ENCODE measurements around the gene ZNF451. TPM values are rescaled to one million over a fixed set of nuclear protein-coding genes. Genes with fewer than 3 reads are reported as not detected.
"Not testable (repeated sequence)": the region's sequence is repeated elsewhere in the genome, so short reads cannot be mapped to it uniquely, and the experiment has no call there.

ZNF451 gene
- total RNA-seq, 2 donors from 2014 or later, result 73.8 to 76.2 TPM

DNA sequence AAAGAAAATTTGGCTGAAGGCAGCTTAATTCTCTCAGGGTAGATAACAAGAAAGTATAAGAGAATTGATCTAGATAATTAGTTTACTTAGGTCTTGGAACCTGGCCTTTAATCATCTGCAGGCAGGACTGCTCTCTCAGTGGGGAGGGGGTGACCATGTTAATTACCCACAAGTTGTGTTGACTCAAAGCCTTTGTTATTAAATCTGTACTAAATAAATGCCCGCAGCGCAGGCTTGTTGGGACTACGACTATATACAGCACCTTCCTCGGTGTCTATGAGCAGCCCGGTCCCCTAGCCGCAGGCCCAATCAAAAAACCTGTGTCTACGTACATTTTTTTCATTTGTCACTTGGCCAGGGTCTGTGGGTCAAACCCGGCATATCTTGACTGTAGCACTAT lies 15.6 kb upstream of the ZNF451 start:
- no peaks in the 10 kb centered on the region for H3K9me3 Mint-ChIP-seq
- H3K27ac Mint-ChIP-seq, result no peak overlapping the region
- no peak overlapping the region for H3K4me3 Mint-ChIP-seq
- no peak for ATAC-seq (replicated peaks in 1 of 2)
- peaks cover 0 to 1% of the 10 kb centered on the region in 2 donors for H3K36me3 Mint-ChIP-seq (ENCODE audit: insufficient read depth in 2 of 2)
- no peaks in the 10 kb centered on the region for H3K27me3 Mint-ChIP-seq (ENCODE audit: low read depth)
- H3K4me1 Mint-ChIP-seq (ENCODE audit: low read depth), result no peaks in the 10 kb centered on the region
- no peak for DNase-seq

DNA sequence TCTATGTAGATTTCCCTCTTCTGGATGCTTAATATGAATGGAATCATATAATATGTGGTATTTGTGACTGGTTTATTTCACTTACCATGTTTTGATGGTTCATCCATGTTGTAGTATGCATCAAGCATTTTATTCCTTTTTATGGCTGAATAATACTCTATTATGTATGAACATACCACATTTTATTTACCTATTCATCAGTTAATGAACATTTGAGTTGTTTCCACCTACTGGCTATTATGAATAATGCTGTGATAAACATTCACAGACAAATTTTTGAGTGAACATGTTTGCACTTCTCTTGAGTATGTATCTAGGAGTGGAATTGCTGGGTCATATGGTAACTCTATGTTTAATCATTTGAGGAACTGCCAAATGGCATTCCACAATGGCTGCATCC lies 14.9 kb upstream of the ZNF451 start:
- no peaks in the 10 kb centered on the region for H3K4me1 Mint-ChIP-seq (ENCODE audit: low read depth)
- no peak overlapping the region for H3K27ac Mint-ChIP-seq
- no peak for ATAC-seq (replicated peaks in 1 of 2)
- no peak for DNase-seq
- H3K36me3 Mint-ChIP-seq (ENCODE audit: insufficient read depth in 2 of 2), result peaks cover 0 to 3% of the 10 kb centered on the region in 2 donors
- no peak overlapping the region for H3K4me3 Mint-ChIP-seq
- H3K27me3 Mint-ChIP-seq (ENCODE audit: low read depth), result no peaks in the 10 kb centered on the region
- no peaks in the 10 kb centered on the region for H3K9me3 Mint-ChIP-seq

DNA sequence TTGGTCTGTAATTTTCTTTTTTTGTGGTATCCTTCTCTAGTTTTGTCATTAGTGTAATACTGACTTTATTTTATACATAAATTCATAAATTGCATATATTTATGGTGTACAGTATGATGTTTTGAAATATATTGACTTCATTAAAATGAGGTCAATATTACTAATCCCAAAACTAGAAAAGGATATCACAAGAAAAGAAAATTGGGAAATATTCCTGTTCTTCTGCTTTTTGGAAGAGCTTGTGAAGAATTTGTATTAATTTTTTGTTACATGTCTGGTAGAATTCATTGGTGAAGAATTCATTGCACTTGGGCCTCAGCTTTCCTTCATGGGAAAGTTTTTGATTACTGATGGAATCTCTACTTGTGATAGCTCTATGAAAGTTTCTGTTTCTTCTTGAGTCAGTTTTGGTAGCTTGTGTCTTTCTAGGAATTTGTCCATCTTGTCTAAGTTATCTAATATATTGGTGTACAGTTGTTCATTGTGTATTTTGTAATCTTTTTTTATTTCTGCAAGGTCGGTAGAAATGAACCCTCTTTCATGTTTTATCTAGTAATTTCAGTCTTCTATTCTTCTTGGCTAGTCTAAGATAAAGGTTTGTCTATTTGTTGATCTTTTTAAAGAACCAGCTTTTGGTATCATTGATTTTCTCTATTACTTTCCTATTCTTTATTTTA lies 11.3 kb upstream of the ZNF451 start:
- no peak for DNase-seq
- H3K27ac Mint-ChIP-seq, result no peak overlapping the region
- H3K36me3 Mint-ChIP-seq (ENCODE audit: insufficient read depth in 2 of 2), result peaks cover 1 to 14% of the 10 kb centered on the region in 2 donors
- H3K4me3 Mint-ChIP-seq, result no peak overlapping the region
- no peaks in the 10 kb centered on the region for H3K27me3 Mint-ChIP-seq (ENCODE audit: low read depth)
- H3K9me3 Mint-ChIP-seq, result no peaks in the 10 kb centered on the region
- ATAC-seq (replicated peaks in 1 of 2), result no peak
- no peaks in the 10 kb centered on the region for H3K4me1 Mint-ChIP-seq (ENCODE audit: low read depth)

DNA sequence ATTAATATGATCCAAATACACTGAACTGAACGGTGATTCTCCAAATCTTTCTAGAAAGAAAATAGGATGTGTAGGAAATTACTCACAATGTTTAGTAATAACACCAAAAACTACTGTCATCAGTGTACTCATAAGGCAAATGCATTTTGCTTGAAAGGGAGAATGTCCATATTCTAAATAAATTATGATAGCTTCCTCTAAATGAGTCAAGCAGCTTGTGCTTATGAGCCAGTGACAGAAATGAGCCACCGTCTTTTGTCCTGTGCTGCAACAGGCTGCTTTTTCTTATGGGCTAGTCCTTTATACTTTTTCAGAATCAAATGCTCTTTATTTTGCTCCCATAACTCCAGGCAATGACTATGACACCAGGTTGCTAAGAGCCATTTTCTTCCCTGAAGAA lies 4.5 kb upstream of the ZNF451 start:
- no peak for DNase-seq

DNA sequence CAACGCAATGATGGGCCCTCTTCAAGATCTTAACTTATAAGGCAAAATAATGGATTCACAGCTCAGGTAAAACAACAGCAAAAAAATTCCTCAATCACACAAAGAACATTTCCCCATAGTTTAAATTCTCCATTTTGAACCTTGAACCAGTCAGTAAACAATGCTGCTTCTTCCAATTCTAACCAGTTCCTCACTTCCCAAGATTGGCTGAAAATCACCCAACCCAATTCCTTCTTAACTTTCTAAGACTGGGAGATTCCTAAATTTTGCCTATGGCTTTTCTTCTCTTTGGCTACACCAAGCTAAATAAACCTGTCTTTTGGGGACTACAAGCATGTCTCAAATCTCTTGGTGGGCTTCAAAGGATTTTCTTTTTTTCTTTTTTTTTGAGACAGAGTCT lies 3.1 kb upstream of the ZNF451 start:
- peaks cover 0 to 10% of the 10 kb centered on the region in 2 donors for H3K36me3 Mint-ChIP-seq (ENCODE audit: insufficient read depth in 2 of 2)
- H3K4me3 Mint-ChIP-seq, result no peak overlapping the region
- H3K9me3 Mint-ChIP-seq, result no peaks in the 10 kb centered on the region
- no peak for ATAC-seq (replicated peaks in 1 of 2)
- H3K27me3 Mint-ChIP-seq (ENCODE audit: low read depth), result no peaks in the 10 kb centered on the region
- no peak for DNase-seq
- peaks cover 16% of the 10 kb centered on the region for H3K4me1 Mint-ChIP-seq (ENCODE audit: low read depth)
- H3K27ac Mint-ChIP-seq, result no peak overlapping the region

More for the DNA sequence above, 4.5 kb upstream of the ZNF451 start:
- Mint-ChIP-seq H3K4me1 (ENCODE audit: low read depth) (peaks cover 8% of the 10 kb centered on the region), H3K27ac (no peak overlapping the region), H3K36me3 (ENCODE audit: insufficient read depth in 2 of 2) (peaks cover 1 to 7% of the 10 kb centered on the region in 2 donors), H3K27me3 (ENCODE audit: low read depth) (no peaks in the 10 kb centered on the region), H3K4me3 (no peak overlapping the region), H3K9me3 (no peaks in the 10 kb centered on the region)
- ATAC-seq (replicated peaks in 1 of 2), result no peak

DNA sequence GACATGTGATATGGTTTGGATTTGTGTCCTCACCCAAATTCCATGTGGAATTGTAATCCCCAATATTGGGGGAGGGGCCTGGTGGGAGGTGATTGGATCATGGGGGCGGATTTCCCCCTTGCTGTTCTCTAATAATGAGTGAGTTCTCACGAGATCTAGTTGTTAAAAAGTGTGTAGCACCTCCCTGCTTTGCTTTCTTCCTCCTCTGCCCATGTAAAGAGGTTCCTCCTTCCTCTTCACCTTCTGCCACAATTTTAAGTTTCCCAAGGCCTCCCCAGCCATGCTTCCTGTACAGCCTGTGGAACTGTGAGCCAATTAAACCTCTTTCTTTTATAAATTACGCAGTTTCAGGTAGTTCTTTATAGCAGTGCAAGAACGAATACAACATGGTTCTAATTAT lies 2.1 kb upstream of the ZNF451 start:
- H3K4me3 Mint-ChIP-seq, result no peak overlapping the region
- no peak for ATAC-seq (replicated peaks in 1 of 2)
- DNase-seq, result no peak
- no peak overlapping the region for H3K27ac Mint-ChIP-seq
- peaks cover 0 to 12% of the 10 kb centered on the region in 2 donors for H3K36me3 Mint-ChIP-seq (ENCODE audit: insufficient read depth in 2 of 2)
- H3K9me3 Mint-ChIP-seq, result no peaks in the 10 kb centered on the region
- H3K27me3 Mint-ChIP-seq (ENCODE audit: low read depth), result no peaks in the 10 kb centered on the region
- peaks cover 26% of the 10 kb centered on the region for H3K4me1 Mint-ChIP-seq (ENCODE audit: low read depth)

DNA sequence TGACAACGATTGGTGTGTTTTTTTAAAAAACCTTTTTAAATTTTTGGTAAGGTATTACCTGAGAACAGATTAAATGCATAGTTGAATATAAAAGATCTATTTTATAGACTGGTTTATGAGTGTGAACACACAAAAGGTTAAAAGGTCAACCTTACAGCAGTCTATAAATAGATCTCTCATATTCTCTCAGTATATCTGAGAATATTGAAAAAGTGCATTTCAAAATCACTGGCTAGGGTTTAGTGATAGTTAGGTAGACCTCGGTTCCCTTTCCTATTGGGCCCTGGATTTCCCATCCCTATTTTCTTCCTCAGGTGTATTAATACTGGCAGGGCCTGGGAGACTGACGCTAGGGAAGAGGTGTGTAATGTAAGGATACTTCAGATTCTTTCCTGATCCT lies 723 bp upstream of the ZNF451 start:
- DNase-seq (no peak), ATAC-seq (replicated peaks in 1 of 2) (no peak)
- no peaks in the 10 kb centered on the region for H3K27me3 Mint-ChIP-seq (ENCODE audit: low read depth)
- peak overlapping the region; percentile 74 to 85 for H3K4me3 Mint-ChIP-seq
- H3K9me3 Mint-ChIP-seq, result no peaks in the 10 kb centered on the region
- H3K36me3 Mint-ChIP-seq (ENCODE audit: insufficient read depth in 2 of 2), result peaks cover 0 to 18% of the 10 kb centered on the region in 2 donors
- H3K27ac Mint-ChIP-seq, result peak overlapping the region; percentile 61
- H3K4me1 Mint-ChIP-seq (ENCODE audit: low read depth), result peaks cover 36% of the 10 kb centered on the region

DNA sequence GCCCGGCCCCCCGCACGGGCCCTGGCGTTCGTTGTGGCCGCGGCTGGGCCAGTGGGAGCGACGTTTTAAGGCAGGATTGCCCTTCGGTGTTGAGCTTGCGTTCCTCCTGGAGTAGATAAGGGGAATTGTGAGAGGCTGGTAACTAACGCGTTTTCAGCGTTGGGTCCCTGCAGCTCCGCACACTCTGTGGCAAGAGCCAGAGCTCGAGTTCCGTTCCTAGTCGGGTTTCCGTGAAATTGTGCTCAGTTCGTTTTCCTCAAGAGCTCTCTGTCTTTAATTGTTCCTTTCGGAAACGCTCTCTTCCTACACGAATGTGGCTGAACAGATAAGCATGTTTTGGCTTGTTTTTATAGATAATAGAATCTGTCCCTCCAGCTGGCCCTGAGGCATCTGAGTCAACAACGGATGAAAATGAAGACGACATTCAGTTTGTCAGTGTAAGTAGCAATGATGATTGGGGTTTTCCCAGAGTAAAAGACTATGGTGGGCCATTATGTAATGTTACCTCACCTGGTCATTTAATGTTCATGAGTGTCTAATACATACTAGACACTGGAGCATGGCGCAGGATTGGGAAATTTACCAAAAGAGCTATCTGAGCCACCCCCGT lies 575 bp downstream of the ZNF451 start:
- ATAC-seq (replicated peaks in 1 of 2), result peak; percentile 1 to 3
- H3K27ac Mint-ChIP-seq, result not testable (repeated sequence)

DNA sequence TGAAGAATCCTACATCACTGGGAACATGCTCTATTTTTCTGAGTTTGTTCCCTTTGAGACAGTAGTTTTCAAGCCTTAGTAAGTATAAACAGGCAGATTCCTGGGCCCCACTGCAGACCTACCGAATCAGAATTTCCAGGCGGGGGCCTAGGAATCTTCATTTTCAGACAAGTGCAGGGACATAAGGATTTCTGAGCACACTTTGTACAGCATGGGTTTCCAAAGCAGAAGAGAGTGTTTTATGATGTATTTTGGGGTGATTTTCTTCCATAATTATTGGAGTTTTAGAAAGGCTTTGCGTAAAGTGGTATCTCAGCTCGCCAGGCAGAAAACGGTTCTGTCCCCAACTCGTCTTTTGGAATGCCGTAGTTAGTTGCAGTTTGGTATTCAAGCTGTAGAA lies 1.4 kb downstream of the ZNF451 start:
- Mint-ChIP-seq H3K4me1 (ENCODE audit: low read depth) (peaks cover 36% of the 10 kb centered on the region), H3K27ac (peak overlapping the region; percentile 34)

More for the DNA sequence above, 575 bp downstream of the ZNF451 start:
- DNase-seq; H3K9me3 Mint-ChIP-seq; H3K27me3 Mint-ChIP-seq (ENCODE audit: low read depth): not testable (repeated sequence)
- Mint-ChIP-seq H3K36me3 (ENCODE audit: insufficient read depth in 2 of 2) (peaks cover 0 to 20% of the 10 kb centered on the region in 2 donors), H3K4me3 (peak overlapping the region; percentile 74 to 85), H3K4me1 (ENCODE audit: low read depth) (peaks cover 36% of the 10 kb centered on the region)

DNA sequence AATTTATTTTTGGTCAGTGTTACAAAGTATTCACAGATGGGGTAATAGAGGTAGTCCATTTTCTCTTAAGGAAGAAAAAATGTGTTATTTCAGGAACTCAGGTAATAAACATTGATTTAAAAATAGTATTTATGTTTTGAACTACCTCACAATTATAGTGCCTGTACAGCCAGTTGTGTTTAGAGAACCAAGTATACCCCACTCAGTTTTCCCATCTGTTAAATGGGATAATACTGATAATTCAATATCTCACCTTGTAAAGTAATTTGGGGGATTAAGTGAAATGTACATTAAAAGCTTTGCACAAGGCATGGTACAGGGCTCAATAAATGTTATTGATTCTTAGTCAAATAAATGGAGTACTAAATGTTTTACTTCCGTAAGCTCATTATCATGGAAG lies 4.7 kb downstream of the ZNF451 start:
- H3K27ac Mint-ChIP-seq, result no peak overlapping the region
- no peak for ATAC-seq (replicated peaks in 1 of 2)

More for the DNA sequence above, 1.4 kb downstream of the ZNF451 start:
- not testable (repeated sequence) for ATAC-seq (replicated peaks in 1 of 2); H3K27me3 Mint-ChIP-seq (ENCODE audit: low read depth); H3K9me3 Mint-ChIP-seq; DNase-seq
- Mint-ChIP-seq H3K36me3 (ENCODE audit: insufficient read depth in 2 of 2) (peaks cover 0 to 20% of the 10 kb centered on the region in 2 donors), H3K4me3 (peak overlapping the region; percentile 84 to 90)

DNA sequence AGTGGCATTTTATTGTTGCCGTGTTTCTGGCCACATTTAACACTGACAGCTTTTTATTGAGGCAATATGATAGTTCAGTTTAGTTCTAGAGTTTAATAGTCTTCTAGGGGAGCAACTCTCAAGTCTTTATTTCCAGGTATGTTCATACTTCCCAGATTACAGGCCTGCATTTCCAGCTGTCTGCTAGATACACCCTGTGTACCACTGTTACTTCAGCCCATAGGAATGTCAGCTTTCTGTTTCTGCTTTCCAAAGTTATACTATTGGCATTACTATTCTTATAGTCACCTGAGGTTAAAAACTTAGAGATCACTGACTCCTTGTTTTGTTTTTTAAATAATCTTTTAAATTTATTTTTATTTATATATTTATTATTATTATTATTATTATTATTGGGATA lies 7.6 kb downstream of the ZNF451 start:
- Mint-ChIP-seq H3K27ac (no peak overlapping the region), H3K4me3 (no peak overlapping the region), H3K9me3 (peaks cover 0 to 1% of the 10 kb centered on the region in 2 donors), H3K4me1 (ENCODE audit: low read depth) (peaks cover 28% of the 10 kb centered on the region), H3K27me3 (ENCODE audit: low read depth) (no peaks in the 10 kb centered on the region), H3K36me3 (ENCODE audit: insufficient read depth in 2 of 2) (peaks cover 15 to 50% of the 10 kb centered on the region in 2 donors)
- no peak for ATAC-seq (replicated peaks in 1 of 2)
- no peak for DNase-seq

More for the DNA sequence above, 4.7 kb downstream of the ZNF451 start:
- no peaks in the 10 kb centered on the region for H3K27me3 Mint-ChIP-seq (ENCODE audit: low read depth)
- H3K36me3 Mint-ChIP-seq (ENCODE audit: insufficient read depth in 2 of 2), result peaks cover 6 to 35% of the 10 kb centered on the region in 2 donors
- peaks cover 46% of the 10 kb centered on the region for H3K4me1 Mint-ChIP-seq (ENCODE audit: low read depth)
- no peak for DNase-seq
- H3K4me3 Mint-ChIP-seq, result no peak overlapping the region
- H3K9me3 Mint-ChIP-seq, result peaks cover 0 to 1% of the 10 kb centered on the region in 2 donors

DNA sequence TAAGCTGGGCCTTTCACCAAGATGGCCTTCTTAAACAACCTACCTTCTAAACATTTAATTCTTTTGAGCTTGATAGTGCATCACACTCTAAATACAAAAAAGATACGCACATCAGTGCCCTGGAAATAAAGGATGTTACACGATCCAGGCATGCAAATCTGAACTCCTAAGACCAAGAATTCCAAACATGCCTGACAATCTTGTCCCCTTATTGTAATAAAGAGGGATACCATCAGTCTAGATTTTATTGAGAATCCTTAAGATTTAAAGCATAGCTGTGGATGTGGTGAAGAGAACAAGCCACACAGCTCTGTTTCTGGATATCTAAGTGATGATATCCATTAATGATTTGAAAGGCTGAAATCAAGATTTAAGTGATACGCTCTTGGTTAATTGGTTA lies 13.0 kb downstream of the ZNF451 start:
- Mint-ChIP-seq H3K4me1 (ENCODE audit: low read depth) (peaks cover 28% of the 10 kb centered on the region), H3K27ac (no peak overlapping the region), H3K27me3 (ENCODE audit: low read depth) (no peaks in the 10 kb centered on the region), H3K4me3 (no peak overlapping the region), H3K36me3 (ENCODE audit: insufficient read depth in 2 of 2) (peaks cover 17 to 51% of the 10 kb centered on the region in 2 donors), H3K9me3 (peaks cover 0 to 1% of the 10 kb centered on the region in 2 donors)
- no peak for ATAC-seq (replicated peaks in 1 of 2)
- no peak for DNase-seq

DNA sequence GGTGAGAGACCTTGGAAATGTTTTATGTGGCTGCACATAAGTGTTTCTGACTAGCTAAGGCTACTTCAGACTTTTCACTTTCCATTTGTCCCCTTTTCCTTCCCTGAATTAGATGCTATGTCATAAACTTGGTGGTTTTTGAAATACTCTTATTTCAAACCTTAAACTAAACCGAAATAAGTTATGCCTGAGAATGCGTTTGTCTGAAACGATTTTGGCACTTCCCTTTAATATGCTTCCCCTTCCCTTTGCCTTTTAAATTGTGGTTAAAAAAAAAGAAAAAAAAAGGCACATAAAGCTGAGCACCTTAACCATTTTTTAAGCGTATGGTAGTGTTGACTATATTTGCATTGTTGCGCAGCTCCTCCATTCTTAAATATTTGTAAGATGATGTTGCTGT lies 14.3 kb downstream of the ZNF451 start:
- Mint-ChIP-seq H3K27me3 (ENCODE audit: low read depth) (no peaks in the 10 kb centered on the region), H3K27ac (no peak overlapping the region), H3K9me3 (no peaks in the 10 kb centered on the region), H3K4me3 (no peak overlapping the region), H3K36me3 (ENCODE audit: insufficient read depth in 2 of 2) (peaks cover 18 to 48% of the 10 kb centered on the region in 2 donors), H3K4me1 (ENCODE audit: low read depth) (peaks cover 30% of the 10 kb centered on the region)
- no peak for DNase-seq
- ATAC-seq (replicated peaks in 1 of 2), result no peak
